Upper lobe of right lung (tissue), 1 donor: ENCODE results near the gene CDK5RAP2. TPM values are rescaled to one million over a fixed set of nuclear protein-coding genes. Genes with fewer than 3 reads are reported as not detected.

Experiments used
- ATAC-seq: fragments of 200-7000 bp; cut with Tn5 transposase; one replicate; pipeline ENCODE4 v1.9.1; 2020; ENCODE audit warnings: mild to moderate bottlenecking, moderate library complexity
- DNase-seq: peaks from one replicate; pipeline ENCODE4 v3.0.0-alpha.2; 2020
- H3K27ac ChIP-seq: fragments of 200-600 bp; one replicate; pipeline ENCODE4 v1.8.0; 2022
- H3K27me3 ChIP-seq: fragments of 200-600 bp; one replicate; pipeline ENCODE4 v1.8.0; 2022; ENCODE audit warnings: mild to moderate bottlenecking
- H3K36me3 ChIP-seq: fragments of 200-600 bp; one replicate; pipeline ENCODE4 v1.8.0; 2022
- H3K4me1 ChIP-seq: fragments of 200-600 bp; one replicate; pipeline ENCODE4 v1.8.0; 2022
- H3K4me3 ChIP-seq: fragments of 200-600 bp; one replicate; pipeline ENCODE4 v1.8.0; 2022; ENCODE audit warnings: mild to moderate bottlenecking
- H3K9me3 ChIP-seq: fragments of 200-600 bp; one replicate; pipeline ENCODE4 v1.8.0; 2022
- intact Hi-C: fragments of 100-400 bp; cut with DNase I; formaldehyde crosslinking; loops from one replicate; pipeline ENCODE4 v1.11.0; 2022
- total RNA-seq: library from RNA; stranded (reverse); fragmentation: NEBNext Ultra II Directional; extraction: Animal tissue kit (Norgen Biotek cat#: 25700); gene quantifications from one replicate; pipeline ENCODE4 v1.2.1, GENCODE V29; 2021
- TF ChIP-seq, protein P1 (sequence below): fragments of 200-600 bp; IDR thresholded peaks from one replicate; pipeline ENCODE4 v1.8.0; 2022; ENCODE audit warnings: antibody characterized with exemption
- donor health status: DM: no; HTN: yes; CAD: no; lungs with severe emphysema.

CDK5RAP2 gene
- total RNA-seq, 1 donor from 2014 or later = 54.2 TPM

DNA sequence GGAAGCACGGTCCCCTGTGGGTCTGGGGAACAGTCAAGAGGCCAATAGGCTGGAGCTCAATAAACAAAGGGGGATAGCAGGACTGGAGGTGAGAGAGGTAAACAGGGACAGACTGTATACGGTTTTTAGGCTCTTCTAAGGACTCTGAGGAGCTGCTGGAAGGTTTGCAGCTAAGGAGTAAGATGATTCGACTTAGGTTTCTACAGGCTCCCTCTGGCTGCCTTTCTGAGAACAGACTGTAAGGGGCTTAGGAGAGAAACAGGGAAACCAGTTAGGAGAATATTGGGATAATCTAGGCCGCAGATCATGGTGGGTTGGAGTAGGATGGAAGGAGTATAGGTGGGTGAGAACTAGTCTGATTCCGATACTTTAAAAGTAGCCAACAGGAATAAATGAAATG is 10.4 kb downstream of the CDK5RAP2 start:
- Histone ChIP-seq H3K4me3 (no peak overlapping the region), H3K4me1 (peaks cover 16% of the 10 kb centered on the region), H3K27me3 (no peaks in the 10 kb centered on the region), H3K9me3 (no peaks in the 10 kb centered on the region), H3K36me3 (peaks cover 68% of the 10 kb centered on the region), H3K27ac (no peak overlapping the region)
- ATAC-seq = no peak
- intact Hi-C loops = no loop called here
- DNase-seq = no peak
- TF ChIP-seq, protein P1, sequence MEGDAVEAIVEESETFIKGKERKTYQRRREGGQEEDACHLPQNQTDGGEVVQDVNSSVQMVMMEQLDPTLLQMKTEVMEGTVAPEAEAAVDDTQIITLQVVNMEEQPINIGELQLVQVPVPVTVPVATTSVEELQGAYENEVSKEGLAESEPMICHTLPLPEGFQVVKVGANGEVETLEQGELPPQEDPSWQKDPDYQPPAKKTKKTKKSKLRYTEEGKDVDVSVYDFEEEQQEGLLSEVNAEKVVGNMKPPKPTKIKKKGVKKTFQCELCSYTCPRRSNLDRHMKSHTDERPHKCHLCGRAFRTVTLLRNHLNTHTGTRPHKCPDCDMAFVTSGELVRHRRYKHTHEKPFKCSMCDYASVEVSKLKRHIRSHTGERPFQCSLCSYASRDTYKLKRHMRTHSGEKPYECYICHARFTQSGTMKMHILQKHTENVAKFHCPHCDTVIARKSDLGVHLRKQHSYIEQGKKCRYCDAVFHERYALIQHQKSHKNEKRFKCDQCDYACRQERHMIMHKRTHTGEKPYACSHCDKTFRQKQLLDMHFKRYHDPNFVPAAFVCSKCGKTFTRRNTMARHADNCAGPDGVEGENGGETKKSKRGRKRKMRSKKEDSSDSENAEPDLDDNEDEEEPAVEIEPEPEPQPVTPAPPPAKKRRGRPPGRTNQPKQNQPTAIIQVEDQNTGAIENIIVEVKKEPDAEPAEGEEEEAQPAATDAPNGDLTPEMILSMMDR = no peak

DNA sequence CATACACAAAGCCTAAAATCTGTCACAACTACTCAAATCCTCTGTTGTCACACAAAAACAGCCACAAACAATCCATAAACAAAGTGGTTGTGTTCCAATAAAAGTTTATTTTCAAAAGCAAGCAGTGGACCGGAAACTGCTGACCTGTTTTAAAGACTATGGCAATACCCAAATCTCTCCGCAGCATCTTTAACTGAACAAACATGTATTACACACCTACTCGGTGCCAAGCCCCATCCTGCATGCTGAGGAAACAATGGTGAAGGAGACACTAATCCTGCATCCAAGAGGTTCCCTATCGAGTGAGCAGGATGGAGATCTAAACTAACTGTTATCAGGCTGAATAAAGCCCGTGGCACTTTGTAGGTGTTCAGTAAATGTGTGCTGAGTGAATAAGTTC is 11.2 kb downstream of the CDK5RAP2 start:
- peaks cover 68% of the 10 kb centered on the region for H3K36me3 ChIP-seq

DNA sequence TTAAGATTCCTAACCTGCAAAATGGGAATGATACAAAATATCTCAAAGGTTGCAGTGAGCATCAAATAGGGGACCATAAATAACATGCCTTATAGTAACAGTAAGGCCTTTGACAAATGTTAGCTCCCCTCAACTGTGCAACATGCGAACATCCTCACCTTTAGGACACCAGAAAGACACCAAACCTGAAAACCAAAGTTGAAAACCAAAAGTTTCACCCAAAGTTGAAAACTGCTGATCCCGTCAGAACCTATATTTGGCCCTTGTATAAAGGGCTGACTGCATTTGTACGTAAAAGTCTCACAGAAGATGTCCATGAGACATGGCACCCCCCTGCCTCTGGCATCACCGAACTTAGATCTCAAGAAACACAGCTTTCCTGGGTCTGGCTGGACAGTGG is 12.1 kb downstream of the CDK5RAP2 start:
- ATAC-seq (no peak), DNase-seq (no peak)
- Histone ChIP-seq H3K4me3 (no peak overlapping the region), H3K27me3 (no peaks in the 10 kb centered on the region), H3K4me1 (peaks cover 16% of the 10 kb centered on the region), H3K27ac (no peak overlapping the region), H3K36me3 (peaks cover 68% of the 10 kb centered on the region), H3K9me3 (no peaks in the 10 kb centered on the region)
- TF ChIP-seq, protein P1 = no peak
- intact Hi-C loops = no loop called here

More for the DNA sequence above, 11.2 kb downstream of the CDK5RAP2 start:
- Histone ChIP-seq H3K27ac (no peak overlapping the region), H3K9me3 (no peaks in the 10 kb centered on the region), H3K4me3 (no peak overlapping the region), H3K27me3 (no peaks in the 10 kb centered on the region), H3K4me1 (peaks cover 16% of the 10 kb centered on the region)
- TF ChIP-seq, protein P1 = no peak
- ATAC-seq = no peak
- no peak for DNase-seq
- intact Hi-C loops = no loop called here

DNA sequence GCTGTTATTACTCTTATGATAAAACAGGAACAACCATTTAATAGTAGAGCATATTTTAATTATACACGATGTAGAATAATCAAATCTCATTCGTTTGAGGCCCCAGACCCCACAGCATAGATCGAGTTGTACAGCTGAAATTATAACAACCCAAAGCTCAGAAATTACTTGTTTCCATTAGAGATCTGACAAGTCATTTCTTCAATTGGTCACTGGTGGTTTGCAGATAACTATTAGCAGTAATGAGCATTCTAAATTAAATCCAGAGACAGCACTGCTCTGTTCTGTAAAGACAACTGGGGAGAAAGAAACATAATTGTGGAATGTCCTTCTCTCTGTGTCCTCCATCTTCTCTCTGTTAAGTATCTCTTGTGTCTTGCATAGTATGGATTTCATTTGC is 12.9 kb downstream of the CDK5RAP2 start:
- no peak for DNase-seq
- H3K27ac ChIP-seq = no peak overlapping the region
- H3K4me1 ChIP-seq = peaks cover 15% of the 10 kb centered on the region
- H3K4me3 ChIP-seq = no peak overlapping the region
- intact Hi-C loops = no loop called here
- peaks cover 68% of the 10 kb centered on the region for H3K36me3 ChIP-seq
- no peaks in the 10 kb centered on the region for H3K27me3 ChIP-seq
- no peak for ATAC-seq
- H3K9me3 ChIP-seq = no peaks in the 10 kb centered on the region
- TF ChIP-seq, protein P1 = no peak

DNA sequence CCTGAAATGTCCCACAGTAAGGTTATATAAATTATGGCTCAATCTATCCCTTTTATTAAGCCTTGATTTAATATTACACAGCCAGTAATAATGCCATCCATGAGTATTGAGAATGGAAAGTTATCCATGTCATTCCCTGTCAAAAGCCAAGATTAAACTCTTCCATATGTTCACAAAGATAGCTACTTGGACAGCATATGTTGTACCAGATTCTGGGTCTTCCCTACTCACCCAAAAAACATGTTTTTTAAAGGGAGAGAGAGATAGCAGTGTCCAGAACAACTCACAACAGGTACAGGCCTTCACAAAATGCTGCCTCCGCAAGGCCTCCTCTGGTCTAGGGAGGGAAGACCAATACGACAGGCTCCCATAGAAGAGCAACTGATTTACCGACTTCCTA is 15.4 kb downstream of the CDK5RAP2 start:
- H3K27ac ChIP-seq = no peak overlapping the region
- no peak overlapping the region for H3K4me3 ChIP-seq
- intact Hi-C loops = no loop called here
- no peaks in the 10 kb centered on the region for H3K9me3 ChIP-seq
- ATAC-seq (no peak), DNase-seq (no peak)
- H3K27me3 ChIP-seq = no peaks in the 10 kb centered on the region
- TF ChIP-seq, protein P1 = no peak
- H3K36me3 ChIP-seq = peaks cover 48% of the 10 kb centered on the region
- H3K4me1 ChIP-seq = no peaks in the 10 kb centered on the region

DNA sequence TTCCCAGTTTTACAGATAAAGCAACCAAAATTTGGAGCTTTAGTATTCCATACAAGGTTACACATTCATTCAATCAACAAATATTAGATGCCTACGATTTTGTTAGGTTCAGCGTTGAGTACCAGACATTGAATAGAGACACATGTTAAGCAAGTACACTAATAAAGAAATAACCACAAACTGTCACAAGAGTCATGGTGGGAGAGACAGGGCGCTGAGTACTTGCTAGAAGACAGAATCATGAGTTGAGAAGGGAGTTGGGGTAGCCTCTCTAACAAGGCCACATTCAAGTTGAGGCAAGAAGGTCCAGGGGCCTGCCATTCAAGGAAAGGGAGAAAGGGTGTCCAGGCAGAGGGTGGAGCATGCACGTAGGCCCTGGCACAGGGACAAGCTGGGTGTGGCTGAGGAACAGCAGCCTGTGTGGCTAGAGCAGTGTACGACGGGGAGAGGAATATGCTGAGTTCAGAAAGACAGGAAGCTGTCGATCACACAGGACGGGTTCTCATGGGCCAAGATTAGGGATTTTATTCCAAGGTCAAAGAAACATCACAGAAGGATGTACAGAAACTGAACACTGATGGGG is 17.0 kb downstream of the CDK5RAP2 start:
- no peaks in the 10 kb centered on the region for H3K27me3 ChIP-seq
- DNase-seq (no peak), ATAC-seq (no peak)
- H3K36me3 ChIP-seq = peaks cover 31% of the 10 kb centered on the region
- H3K9me3 ChIP-seq = no peaks in the 10 kb centered on the region
- no peak overlapping the region for H3K27ac ChIP-seq
- intact Hi-C loops = no loop called here
- H3K4me3 ChIP-seq = no peak overlapping the region
- TF ChIP-seq, protein P1 = no peak
- no peaks in the 10 kb centered on the region for H3K4me1 ChIP-seq
